ENCODE data around the gene SRRD. TPM values are rescaled to one million over a fixed set of nuclear protein-coding genes. Genes with fewer than 3 reads are reported as not detected.

The SRRD gene
- total RNA-seq, 4 donors from 2014 or later: 24.0 to 53.1 (median 27.4) TPM

GRCh38 chr22:26439559-26439958 lies 44.1 kb upstream of the SRRD start:
- Histone ChIP-seq H3K27me3 (peaks cover 0 to 5% (median 0%) of the 10 kb centered on the region in 3 donors), H3K4me1 (no peaks in the 10 kb centered on the region), H3K27ac (no peak overlapping the region), H3K4me3 (no peak overlapping the region), H3K9me3 (no peaks in the 10 kb centered on the region), H3K36me3 (no peaks in the 10 kb centered on the region)
- ATAC-seq (no peak), DNase-seq (no peak)
- intact Hi-C loops (cut with DNase I; ENCODE audit: low total_unique reads) (no loop called here), in situ Hi-C loops (cut with MboI; ENCODE audit: low sequenced_read_pairs in 4 of 4) (no loop called here)
- TF ChIP-seq, protein P1, sequence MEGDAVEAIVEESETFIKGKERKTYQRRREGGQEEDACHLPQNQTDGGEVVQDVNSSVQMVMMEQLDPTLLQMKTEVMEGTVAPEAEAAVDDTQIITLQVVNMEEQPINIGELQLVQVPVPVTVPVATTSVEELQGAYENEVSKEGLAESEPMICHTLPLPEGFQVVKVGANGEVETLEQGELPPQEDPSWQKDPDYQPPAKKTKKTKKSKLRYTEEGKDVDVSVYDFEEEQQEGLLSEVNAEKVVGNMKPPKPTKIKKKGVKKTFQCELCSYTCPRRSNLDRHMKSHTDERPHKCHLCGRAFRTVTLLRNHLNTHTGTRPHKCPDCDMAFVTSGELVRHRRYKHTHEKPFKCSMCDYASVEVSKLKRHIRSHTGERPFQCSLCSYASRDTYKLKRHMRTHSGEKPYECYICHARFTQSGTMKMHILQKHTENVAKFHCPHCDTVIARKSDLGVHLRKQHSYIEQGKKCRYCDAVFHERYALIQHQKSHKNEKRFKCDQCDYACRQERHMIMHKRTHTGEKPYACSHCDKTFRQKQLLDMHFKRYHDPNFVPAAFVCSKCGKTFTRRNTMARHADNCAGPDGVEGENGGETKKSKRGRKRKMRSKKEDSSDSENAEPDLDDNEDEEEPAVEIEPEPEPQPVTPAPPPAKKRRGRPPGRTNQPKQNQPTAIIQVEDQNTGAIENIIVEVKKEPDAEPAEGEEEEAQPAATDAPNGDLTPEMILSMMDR (IDR thresholded peaks at IDR 0.05 in 4 of 5, conservative IDR thresholded peaks at IDR 0.05 in 1 of 5): no peak
- TF ChIP-seq POLR2A (IDR thresholded peaks at IDR 0.05): no peak

GRCh38 chr22:26442086-26442756 lies 41.5 kb upstream of the SRRD start:
- Histone ChIP-seq H3K27ac (no peak overlapping the region), H3K4me3 (no peak overlapping the region), H3K9me3 (no peaks in the 10 kb centered on the region), H3K4me1 (no peaks in the 10 kb centered on the region), H3K27me3 (no peaks in the 10 kb centered on the region), H3K36me3 (no peaks in the 10 kb centered on the region)
- ATAC-seq (no peak), DNase-seq (no peak)
- in situ Hi-C loops (cut with MboI; ENCODE audit: low sequenced_read_pairs in 4 of 4) (no loop called here), intact Hi-C loops (cut with DNase I; ENCODE audit: low total_unique reads) (no loop called here)
- no peak for TF ChIP-seq POLR2A (IDR thresholded peaks at IDR 0.05)
- TF ChIP-seq, protein P1 (IDR thresholded peaks at IDR 0.05 in 4 of 5, conservative IDR thresholded peaks at IDR 0.05 in 1 of 5): no peak

- Histone ChIP-seq H3K27ac (no peak overlapping the region), H3K4me1 (no peaks in the 10 kb centered on the region), H3K4me3 (no peak overlapping the region), H3K9me3 (no peaks in the 10 kb centered on the region), H3K27me3 (no peaks in the 10 kb centered on the region), H3K36me3 (no peaks in the 10 kb centered on the region)
- TF ChIP-seq, protein P1 (IDR thresholded peaks at IDR 0.05 in 4 of 5, conservative IDR thresholded peaks at IDR 0.05 in 1 of 5): no peak
- TF ChIP-seq POLR2A (IDR thresholded peaks at IDR 0.05): no peak
- intact Hi-C loops (cut with DNase I; ENCODE audit: low total_unique reads) (no loop called here), in situ Hi-C loops (cut with MboI; ENCODE audit: low sequenced_read_pairs in 4 of 4) (no loop called here)
- no peak for DNase-seq
- no peak for ATAC-seq
Measured at GRCh38 chr22:26443901-26444690, 39.6 kb upstream of the SRRD start.

DNA sequence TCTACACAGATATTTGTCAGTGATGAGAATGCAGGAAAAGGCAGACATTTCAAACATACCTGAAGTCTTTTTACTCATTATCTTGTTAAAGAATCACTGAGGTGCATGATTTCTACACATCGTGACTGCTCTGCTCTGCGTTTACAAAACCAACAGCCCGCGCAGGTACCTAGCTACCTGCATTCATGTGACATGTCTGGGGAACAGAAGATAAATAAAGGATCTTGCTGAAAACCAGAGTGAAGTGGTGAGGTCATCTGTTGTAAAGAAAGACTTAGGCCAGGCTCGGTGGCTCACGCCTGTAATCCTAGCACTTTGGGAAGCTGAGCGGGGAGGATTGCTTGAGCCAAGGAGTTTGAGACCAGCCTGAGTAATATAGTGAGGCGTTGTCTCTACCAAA lies 38.9 kb upstream of the SRRD start:
- H3K4me3 ChIP-seq: no peak overlapping the region
- no peaks in the 10 kb centered on the region for H3K27me3 ChIP-seq
- no peaks in the 10 kb centered on the region for H3K36me3 ChIP-seq
- no peak overlapping the region for H3K27ac ChIP-seq
- no peaks in the 10 kb centered on the region for H3K9me3 ChIP-seq
- TF ChIP-seq, protein P1 (IDR thresholded peaks at IDR 0.05 in 4 of 5, conservative IDR thresholded peaks at IDR 0.05 in 1 of 5): no peak
- no peak for TF ChIP-seq POLR2A (IDR thresholded peaks at IDR 0.05)
- intact Hi-C loops (cut with DNase I; ENCODE audit: low total_unique reads): no loop called here
- in situ Hi-C loops (cut with MboI; ENCODE audit: low sequenced_read_pairs in 4 of 4): no loop called here
- DNase-seq (no peak), ATAC-seq (no peak)
- H3K4me1 ChIP-seq: no peaks in the 10 kb centered on the region
